ENCODE data around the gene STYX. TPM values are rescaled to one million over a fixed set of nuclear protein-coding genes. Genes with fewer than 3 reads are reported as not detected.
A peak's percentile ranks its signal among the peaks of the same experiment; 100 is the strongest.
"Not testable (repeated sequence)": the region's sequence is repeated elsewhere in the genome, so short reads cannot be mapped to it uniquely, and the experiment has no call there.

STYX gene
- polyA plus RNA-seq, 1 donor, result 13.0 TPM

- DNase-seq, result not testable (repeated sequence)
These were observed 2.5 kb upstream of the STYX start for GRCh38 chr14:52727509-52727908.

- DNase-seq, result not testable (repeated sequence)
These were observed 931 bp upstream of the STYX start for GRCh38 chr14:52729035-52729434.

GRCh38 chr14:52729585-52729924 lies 411 bp upstream of the STYX start:
- no peak for DNase-seq

- peak; percentile 30 for DNase-seq
These were observed 744 bp downstream of the STYX start for GRCh38 chr14:52730709-52731111.

DNA sequence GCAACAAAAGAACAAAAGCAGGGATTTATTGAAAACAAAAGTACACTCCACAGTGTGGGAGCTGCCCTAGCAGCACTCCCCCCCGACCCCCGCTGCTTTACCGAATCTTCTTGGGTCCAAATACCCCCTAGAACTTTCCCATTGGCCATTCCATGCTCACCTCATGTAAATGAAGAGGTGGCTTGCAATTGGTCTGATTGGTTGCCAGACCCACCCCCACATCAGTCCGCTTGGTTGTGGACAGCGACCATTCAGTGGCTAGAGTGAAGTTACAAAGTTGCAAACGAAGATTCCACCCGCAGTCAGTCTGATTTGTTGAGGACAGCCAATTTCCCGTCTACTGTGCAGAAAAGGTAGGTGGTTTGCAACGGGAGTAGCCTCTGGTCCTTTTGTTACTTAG lies 3.9 kb downstream of the STYX start:
- DNase-seq, result no peak

DNA sequence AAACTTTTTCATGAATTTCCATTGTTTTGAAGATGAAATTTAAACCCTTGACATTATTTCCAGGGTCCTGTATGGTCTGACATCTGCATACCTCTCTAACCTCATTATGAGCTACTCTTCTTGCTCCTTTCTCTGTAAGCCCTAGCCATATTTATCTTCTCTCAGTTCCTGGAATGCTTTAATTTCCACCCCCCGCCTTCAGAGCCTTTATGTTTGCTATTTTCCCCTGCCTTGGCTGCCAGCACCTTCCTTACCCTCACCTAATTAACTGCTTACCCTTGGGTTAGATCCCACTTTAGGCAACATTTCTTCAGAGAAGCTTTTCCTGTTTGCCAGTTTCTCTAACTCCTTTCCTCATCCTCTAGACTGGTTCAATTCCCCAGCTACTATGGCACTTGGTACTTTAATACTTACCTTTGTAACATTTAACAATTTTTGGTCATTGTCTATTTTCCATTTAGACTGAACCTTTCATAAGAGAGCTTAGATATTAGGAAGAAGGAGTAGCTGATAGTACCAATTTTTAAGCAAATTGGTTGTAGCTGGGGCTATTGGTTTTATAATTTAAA lies 6.0 kb downstream of the STYX start:
- no peak for DNase-seq

DNA sequence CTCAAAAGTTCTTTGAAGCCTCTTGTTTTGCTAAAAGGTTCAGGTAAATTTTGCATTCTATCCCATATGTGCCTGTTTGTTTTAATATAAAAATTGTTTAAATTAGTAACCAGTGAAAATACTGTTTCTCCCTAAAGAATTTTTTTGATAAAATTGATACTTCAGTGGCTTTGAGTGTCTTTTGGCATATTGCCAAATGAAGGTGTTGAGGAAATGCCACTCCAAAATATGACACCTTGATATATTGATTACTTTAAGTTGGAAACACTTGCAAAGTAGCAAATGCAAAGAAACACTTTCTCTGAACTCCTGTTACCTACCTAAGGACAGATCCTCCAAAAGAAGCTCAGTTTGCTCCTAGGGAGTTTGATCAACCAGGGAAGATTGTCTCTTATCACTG lies 8.4 kb downstream of the STYX start:
- DNase-seq, result no peak

GRCh38 chr14:52740751-52741150 lies 10.8 kb downstream of the STYX start:
- no peak for DNase-seq

DNA sequence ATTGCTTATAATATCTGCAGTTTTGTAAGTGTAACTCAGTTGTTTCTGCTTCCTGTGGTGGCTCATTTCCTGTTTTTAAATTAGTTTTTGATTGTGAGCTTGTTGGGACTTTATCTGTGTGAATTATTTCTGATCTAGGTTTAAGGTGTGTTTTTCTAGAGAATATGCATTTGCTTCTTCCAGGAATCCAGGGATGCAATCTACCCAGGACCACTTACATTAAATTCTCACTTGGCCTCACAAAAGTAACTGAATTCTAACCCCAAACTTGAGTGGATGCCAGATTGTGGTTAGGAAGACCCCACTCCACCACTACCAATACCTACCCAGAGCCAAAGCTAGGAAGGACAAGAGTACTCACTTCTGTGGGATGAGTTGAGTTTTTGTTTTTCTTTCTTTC lies 11.9 kb downstream of the STYX start:
- no peak for DNase-seq

DNA sequence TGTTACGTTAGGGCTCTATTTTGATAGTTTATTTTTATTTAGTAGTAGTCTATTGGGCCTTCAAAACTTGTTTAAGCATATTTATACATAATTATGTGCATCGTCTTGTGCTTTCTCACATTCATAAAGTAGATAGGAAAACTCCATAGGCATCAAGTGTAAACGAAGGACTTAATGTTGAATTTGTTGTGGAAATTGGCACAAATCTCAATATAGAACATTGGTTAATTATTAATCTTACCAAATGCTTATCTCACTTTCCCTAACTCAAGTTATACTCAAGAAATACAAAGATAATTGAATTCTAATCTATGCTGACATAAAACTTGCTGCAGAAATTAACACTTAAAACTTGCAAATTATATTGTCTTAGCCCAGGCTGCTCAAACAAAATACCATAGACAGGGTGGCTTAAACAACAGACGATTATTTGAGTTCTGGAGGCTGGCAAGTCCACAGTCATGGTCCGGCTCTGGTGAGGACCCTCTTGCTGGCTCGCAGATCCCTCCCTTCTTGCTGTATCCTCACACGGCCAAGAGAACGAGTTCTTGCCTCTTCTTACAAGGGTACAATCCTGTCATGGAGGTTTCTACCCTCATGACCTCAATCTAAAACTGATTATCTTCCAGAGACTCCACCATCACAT lies 18.8 kb downstream of the STYX start:
- no peak for DNase-seq

DNA sequence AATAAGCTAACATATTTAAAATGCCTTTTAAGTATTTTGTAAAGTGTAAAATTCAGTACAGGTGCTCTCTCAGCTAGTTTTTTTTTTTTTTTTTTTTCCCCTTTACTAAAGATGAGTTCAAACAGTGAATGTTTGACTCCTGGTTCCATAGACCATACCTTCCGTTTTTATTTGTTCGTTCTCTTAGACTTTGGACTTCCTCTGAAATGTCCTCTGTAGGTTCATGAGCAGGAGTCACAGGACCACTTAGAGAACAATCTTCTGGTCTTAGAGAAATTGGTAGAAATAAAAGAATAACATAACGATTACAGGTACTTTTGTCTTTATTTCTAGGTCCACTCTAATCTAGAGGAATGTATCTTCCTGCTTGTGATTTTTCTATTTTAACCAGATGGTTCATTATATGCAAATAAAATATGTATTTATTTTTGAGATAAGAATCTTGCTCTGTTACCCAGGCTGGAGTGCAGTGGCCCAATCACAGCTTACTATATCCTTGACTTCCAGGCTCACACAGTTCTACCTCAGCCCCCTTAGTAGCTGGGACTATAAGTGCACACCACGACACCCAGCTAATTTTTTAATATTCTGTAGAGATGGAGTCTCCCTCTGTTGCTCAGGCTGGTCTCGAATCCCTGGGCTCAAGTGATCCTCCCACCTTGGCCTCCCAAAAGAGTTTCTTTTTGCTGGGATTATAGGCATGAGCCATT lies 25.8 kb downstream of the STYX start:
- no peak for DNase-seq

DNA sequence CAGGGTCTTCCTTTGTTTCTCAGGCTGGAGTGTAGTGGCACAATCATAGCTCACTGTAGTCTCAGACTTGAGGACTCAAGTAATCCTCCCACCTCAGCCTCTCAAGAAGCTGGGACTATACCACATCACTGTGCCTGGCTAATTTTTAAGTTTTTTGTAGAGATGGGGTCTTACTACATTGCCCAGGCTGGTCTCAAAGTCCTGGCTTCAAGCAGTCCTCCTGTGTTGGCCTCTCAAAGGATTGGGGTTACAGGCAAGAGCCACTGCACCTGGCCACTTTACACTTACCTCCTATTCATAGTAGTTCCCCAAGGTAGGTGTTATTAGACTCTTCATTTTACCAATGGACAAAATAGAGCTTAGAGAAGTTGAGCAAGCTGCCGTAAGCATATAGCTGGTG lies 29.2 kb downstream of the STYX start:
- DNase-seq, result no peak

GRCh38 chr14:52762923-52763322 lies 33.0 kb downstream of the STYX start:
- not testable (repeated sequence) for DNase-seq

GRCh38 chr14:52767058-52767833 lies 37.3 kb downstream of the STYX start:
- no peak for DNase-seq

DNA sequence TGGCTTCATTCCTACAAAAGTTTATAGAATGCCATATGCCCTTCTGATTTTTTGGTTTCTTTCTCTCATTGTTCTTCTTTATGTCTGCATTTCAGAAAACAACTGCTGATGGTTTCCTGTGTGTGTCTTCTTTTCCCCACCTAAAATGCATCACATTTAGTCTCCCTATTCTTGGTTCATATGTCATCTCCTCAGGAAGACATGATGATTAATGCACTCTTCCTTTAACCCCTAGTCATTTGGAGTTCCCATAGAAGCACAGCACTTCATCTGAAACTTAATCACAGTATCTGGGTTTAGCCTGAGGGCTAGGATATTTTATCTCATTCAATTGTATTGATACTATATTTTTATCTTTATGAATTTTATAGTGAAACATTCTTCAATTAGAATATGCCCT lies 39.9 kb downstream of the STYX start:
- no peak for DNase-seq

DNA sequence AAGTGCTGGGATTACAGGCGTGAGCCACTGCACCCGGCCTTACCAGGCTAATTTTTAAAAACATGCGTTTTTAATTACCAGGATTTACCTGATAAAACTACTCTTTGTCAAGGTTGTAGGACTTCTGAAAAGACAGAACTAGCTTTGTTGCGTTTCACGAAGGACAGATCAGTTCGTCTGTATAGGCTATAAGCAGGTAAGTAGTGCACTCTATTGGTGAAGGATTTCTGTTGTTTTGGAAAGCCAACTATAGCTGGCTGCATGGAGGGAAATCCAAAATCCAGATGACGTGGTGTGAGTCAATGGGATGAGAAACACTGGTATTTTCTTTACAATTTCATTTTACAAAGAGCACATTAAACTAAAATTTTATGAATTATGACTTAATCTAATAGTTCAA lies 46.9 kb downstream of the STYX start:
- no peak for DNase-seq

- DNase-seq, result no peak
These were observed 48.7 kb downstream of the STYX start for GRCh38 chr14:52778702-52779101.

DNA sequence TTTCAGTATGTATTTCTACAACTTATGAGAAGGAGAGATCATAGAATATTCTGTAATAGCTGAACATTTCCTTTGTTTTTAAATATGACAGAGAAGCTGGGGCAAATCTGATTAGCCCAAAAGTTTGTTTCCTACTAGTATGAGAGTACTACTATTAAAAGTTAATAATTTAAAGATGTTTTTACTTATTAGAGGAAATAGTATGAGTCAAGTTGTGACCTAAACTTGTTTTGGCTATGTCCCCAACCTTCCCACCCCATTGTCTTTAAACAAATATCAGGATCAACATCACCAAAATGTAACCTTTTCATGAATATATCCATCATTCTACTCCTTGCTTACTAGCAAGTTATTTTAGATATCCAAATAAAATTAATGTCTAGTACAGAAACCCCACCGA lies 50.9 kb downstream of the STYX start:
- DNase-seq, result no peak

DNA sequence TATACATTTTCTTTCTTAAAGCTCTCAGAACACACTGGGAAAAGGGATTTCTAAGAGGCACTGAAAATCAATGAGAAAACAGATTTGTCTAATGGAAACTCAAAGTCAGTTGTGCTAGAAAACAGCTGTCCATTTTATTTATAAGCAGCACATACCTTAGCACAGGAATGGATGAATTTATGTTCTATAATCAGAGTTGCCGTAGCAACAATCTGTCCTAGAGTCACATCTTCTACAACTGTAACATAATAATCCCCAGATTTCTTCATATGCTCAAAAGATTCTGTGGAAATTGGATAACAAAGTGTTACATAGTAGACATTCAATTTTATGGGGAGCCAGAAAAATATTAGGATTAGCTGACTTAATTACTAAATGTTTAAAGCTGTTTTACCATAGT lies 51.7 kb downstream of the STYX start:
- no peak for DNase-seq

- DNase-seq, result no peak
These were observed 53.2 kb downstream of the STYX start for GRCh38 chr14:52783206-52783605.

- no peak for DNase-seq
These were observed 56.9 kb downstream of the STYX start for GRCh38 chr14:52786887-52787286.

- DNase-seq, result no peak
These were observed 59.2 kb downstream of the STYX start for GRCh38 chr14:52789118-52789517.

- DNase-seq, result no peak
These were observed 60.2 kb downstream of the STYX start for GRCh38 chr14:52790011-52790755.
